ENCODE results near the gene VASH1.

DNA sequence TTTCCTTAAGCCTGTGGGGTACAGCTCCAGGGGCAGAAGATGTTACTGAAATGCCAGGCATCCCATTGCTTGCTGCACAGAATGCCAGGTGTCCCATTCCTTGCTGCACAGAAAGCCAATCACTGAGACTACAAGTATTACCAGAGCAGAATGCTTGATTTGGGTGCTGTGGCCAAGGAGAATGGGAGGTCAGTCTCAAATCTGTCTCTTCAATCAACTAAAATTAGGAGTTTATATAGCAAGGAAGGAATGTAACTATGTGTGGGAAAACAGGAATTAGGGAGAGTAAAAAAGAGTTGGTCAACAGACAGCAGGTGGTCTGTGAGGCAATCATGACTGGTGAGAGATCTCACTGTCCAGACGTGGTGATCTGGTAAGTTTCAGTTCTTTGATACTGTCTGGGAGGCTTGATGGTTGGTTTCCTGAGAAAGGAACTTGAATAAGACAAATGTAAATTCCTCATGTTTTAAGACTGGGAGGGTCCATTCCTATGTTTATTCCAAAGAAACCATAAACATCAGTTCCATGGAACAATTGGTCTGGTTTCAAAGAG is 31.2 kb upstream of the VASH1 start:
- TF ChIP-seq, protein P1, sequence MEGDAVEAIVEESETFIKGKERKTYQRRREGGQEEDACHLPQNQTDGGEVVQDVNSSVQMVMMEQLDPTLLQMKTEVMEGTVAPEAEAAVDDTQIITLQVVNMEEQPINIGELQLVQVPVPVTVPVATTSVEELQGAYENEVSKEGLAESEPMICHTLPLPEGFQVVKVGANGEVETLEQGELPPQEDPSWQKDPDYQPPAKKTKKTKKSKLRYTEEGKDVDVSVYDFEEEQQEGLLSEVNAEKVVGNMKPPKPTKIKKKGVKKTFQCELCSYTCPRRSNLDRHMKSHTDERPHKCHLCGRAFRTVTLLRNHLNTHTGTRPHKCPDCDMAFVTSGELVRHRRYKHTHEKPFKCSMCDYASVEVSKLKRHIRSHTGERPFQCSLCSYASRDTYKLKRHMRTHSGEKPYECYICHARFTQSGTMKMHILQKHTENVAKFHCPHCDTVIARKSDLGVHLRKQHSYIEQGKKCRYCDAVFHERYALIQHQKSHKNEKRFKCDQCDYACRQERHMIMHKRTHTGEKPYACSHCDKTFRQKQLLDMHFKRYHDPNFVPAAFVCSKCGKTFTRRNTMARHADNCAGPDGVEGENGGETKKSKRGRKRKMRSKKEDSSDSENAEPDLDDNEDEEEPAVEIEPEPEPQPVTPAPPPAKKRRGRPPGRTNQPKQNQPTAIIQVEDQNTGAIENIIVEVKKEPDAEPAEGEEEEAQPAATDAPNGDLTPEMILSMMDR (IDR thresholded peaks at IDR 0.05) = no peak
- no peak for TF ChIP-seq POLR2AphosphoS5 (IDR thresholded peaks at IDR 0.05)

All from prostate gland (tissue), 2 donors.